Activated T-cell treated with anti-CD3 and anti-CD28 coated beads for 1 hour (primary cell): ENCODE results near the gene EDN3.

Source experiments
- DNase-seq: peaks from one replicate; pipeline ENCODE4 v3.0.0-alpha.2; 2020; ENCODE audit warnings: low read depth

The EDN3 gene

DNA sequence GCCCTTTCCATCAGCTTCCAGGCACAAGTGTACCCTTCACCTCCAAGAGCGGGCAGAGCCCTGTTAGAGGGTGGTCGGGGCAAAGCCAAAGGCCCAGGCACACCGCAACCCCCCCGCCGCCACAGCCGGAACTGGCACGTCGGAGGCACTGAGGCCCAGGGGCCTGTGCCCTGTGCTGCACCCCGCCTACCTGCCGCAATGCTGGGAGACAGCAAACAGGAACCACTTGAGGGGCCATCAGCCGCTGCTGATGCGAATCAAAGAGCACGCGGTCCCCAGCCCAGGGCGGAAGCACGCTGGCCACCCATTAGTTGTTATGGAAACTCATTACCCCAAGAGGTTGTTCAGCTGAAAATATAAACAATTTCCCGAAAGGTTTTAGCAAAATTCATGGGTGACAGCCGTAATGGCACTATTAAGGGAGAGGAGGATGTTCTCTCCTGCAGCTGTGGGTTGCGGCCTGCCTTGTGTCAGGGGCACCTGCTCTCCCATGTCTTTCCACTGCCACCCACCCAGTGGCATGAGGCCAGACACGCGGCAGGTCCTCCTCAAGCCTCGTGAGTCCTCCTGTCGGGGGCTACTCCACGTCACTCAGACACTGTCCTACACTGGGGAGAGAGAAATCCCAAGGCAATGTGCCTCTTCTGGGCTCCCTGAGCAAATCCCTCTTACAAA lies 65.3 kb downstream of the EDN3 start:
- DNase-seq, result no peak

DNA sequence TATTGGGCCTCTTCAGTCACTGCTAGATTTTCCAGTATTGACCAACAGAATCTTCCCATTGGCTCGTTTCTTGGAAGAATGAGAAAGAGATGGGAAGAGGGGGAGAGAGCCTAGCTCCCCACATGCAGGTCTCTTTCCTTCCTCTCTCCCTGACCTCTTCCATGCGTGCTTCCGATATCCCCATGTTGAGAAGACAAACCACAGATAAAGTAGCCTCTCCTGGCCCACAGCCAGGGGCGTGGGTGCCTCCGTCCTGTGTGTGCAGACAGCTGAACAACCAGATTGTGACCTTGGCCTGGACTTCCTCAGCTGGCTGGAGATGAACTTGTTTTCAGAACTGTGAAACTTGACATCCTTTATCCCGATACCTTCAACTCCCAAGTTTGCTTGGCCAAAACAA lies 71.0 kb downstream of the EDN3 start:
- no peak for DNase-seq

DNA sequence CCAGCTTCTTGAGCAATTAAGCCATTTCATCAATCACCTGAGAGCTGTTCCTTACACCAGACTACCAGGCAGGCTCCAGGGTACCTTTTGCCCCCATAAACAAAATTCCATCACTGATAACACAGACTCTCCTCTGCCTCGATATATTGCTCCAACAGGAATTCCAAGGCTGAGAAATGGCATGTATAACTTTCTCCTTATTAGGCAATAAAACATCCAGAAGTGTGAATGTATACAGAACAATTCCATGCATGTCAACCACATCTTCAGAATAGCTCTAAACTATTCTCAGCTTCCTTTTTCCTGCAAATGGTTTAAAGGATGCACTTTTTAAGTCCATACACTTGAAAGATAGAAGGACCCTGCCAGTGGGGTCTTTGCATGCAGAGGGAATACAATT lies 73.8 kb downstream of the EDN3 start:
- DNase-seq, result no peak

DNA sequence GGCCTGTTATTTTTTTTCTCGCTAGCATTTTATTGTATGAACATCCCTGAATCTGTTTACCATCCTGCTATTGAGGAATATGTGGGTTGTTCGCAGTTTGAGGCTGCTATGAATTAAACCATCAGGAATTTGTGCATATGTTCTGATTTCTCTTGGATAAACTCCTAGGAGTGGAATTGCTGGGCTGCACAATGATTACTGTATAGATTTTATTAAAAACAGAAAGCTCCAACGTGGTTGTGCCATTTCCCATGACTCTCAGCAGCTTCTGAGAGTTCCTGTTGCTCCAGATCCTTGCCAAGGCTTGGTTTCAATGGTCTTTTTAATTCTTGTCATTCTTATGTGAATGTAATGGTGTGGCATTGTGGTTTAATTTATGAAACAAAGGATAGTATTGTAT lies 75.1 kb downstream of the EDN3 start:
- no peak for DNase-seq
